GM12874 (cell line): ENCODE data around the gene UNC5C.

ENCODE experiments used
- TF ChIP-seq, protein P1 (sequence below): IDR thresholded peaks from 2 replicates; pipeline ENCODE4 v1.5.1; 2011; ENCODE audit warnings: low read depth, mild to moderate bottlenecking, control low read depth, low read length, moderate library complexity; ENCODE audit not compliant: insufficient read depth

Gene UNC5C

GRCh38 chr4:95537191-95537590 lies 11.6 kb downstream of the UNC5C start:
- TF ChIP-seq, protein P1, sequence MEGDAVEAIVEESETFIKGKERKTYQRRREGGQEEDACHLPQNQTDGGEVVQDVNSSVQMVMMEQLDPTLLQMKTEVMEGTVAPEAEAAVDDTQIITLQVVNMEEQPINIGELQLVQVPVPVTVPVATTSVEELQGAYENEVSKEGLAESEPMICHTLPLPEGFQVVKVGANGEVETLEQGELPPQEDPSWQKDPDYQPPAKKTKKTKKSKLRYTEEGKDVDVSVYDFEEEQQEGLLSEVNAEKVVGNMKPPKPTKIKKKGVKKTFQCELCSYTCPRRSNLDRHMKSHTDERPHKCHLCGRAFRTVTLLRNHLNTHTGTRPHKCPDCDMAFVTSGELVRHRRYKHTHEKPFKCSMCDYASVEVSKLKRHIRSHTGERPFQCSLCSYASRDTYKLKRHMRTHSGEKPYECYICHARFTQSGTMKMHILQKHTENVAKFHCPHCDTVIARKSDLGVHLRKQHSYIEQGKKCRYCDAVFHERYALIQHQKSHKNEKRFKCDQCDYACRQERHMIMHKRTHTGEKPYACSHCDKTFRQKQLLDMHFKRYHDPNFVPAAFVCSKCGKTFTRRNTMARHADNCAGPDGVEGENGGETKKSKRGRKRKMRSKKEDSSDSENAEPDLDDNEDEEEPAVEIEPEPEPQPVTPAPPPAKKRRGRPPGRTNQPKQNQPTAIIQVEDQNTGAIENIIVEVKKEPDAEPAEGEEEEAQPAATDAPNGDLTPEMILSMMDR = no peak

DNA sequence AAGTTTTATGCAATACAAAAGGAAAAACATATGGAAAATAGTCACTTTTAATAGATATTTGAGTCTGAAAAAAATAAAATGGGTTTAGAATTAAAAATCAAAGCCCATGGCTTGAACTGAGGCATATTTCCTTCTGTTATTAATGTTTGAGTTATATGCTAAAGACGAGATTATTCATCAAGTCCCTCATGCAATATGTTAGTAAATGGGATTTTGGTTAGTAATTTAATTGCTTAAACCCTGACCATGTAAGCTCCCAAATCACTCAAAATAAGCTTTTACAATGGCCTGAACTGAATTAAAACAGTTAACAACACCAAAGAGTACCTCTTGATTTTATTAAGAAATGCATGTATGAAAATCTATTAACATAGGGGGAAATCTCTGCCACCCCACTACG lies 12.1 kb downstream of the UNC5C start:
- TF ChIP-seq, protein P1 = no peak

DNA sequence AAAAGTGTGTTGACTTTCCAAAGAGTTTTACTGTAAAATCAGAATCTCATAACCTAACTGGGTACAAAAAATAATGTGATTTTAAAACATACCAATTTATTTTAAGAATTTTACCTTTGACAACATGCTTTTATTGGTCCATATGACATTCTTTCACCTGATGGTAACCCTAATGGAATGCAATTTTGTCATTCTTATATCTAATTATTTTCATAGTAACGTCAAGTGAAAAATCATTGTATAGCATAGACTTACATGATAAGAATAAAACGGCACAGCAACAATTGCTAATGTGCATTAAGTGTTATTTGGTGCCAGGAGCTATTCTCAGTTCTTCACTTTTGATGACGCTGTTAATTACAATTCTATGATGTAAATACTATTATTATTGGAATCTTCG lies 13.6 kb downstream of the UNC5C start:
- TF ChIP-seq, protein P1 = no peak

DNA sequence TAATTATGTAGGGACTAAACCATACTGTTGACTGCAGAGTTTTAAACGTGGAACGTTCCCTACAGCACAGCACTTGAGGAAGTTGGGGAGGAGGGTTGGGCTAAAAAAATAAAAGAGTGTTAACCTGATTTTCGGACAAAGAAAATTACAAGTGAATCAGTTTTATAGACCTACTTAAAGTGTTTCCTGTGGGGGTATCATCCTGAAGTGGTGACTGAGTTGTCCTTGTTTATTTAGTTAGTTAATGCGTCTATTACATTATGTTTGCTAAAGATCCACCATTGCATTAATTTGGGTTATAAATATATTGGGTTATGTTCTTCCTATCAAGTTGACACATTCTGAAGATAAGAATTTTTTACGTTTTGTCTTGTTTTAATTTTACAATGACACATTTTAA lies 14.7 kb downstream of the UNC5C start:
- TF ChIP-seq, protein P1 = no peak

GRCh38 chr4:95533254-95533653 lies 15.5 kb downstream of the UNC5C start:
- TF ChIP-seq, protein P1 = no peak

- TF ChIP-seq, protein P1 = no peak
Measured at GRCh38 chr4:95532305-95532704, 16.5 kb downstream of the UNC5C start.

DNA sequence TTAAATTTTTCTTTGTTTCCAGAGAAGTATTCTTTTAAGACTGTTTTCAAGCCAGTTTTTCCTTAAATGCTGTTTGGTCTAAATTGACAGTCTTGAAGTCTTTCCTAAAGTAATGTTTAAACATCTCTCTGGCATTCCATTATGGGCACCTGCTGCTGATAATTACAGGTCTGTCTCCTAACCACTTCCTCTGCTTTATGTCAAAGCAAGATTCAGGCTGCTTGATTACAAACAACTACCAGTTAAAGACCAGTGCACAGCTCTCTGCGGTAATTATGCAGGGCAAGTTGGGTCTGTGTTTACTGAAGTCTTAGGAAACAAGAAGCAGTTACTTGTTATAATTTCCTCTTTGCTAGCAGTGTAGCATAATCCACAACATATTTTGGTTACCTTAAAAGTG lies 17.6 kb downstream of the UNC5C start:
- TF ChIP-seq, protein P1 = no peak

- TF ChIP-seq, protein P1 = no peak
Measured at GRCh38 chr4:95529946-95530345, 18.8 kb downstream of the UNC5C start.
